ENCODE results near the gene BRD4. TPM values are rescaled to one million over a fixed set of nuclear protein-coding genes. Genes with fewer than 3 reads are reported as not detected.

Gene BRD4
- total and polyA plus RNA-seq, 2 of the 13 experiments (the other 11 are each of a cell fraction or from before 2014, with no cell fraction given), result 10.5 to 11.4 TPM

DNA sequence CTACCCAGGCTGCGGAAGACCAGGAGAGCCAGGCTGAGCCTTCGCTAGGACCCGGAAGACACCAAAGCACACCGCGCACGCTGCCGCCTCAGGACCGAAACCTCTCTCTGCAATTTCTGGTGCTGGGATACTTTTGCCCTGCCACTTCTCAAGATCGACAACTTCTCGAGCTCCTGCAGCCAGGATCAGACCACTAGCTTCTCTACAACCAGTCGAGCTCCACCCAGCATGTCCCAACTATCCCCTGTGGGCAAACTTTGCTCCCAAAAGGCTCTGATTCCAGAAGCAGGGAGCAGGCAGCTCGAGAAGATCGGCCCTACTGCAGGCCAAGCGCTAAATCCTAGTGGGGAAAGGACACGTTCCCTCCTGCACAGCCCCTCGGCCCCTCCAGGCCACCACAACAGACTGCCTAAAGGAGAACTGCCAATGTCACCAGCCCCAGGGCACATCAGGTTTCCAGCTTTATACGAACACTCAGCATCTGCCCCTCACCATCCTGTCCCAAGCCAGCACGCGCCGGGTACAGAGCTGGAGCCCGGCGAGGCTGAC, 46.3 kb upstream of the BRD4 start (continued):
- TF ChIP-seq, protein P1, sequence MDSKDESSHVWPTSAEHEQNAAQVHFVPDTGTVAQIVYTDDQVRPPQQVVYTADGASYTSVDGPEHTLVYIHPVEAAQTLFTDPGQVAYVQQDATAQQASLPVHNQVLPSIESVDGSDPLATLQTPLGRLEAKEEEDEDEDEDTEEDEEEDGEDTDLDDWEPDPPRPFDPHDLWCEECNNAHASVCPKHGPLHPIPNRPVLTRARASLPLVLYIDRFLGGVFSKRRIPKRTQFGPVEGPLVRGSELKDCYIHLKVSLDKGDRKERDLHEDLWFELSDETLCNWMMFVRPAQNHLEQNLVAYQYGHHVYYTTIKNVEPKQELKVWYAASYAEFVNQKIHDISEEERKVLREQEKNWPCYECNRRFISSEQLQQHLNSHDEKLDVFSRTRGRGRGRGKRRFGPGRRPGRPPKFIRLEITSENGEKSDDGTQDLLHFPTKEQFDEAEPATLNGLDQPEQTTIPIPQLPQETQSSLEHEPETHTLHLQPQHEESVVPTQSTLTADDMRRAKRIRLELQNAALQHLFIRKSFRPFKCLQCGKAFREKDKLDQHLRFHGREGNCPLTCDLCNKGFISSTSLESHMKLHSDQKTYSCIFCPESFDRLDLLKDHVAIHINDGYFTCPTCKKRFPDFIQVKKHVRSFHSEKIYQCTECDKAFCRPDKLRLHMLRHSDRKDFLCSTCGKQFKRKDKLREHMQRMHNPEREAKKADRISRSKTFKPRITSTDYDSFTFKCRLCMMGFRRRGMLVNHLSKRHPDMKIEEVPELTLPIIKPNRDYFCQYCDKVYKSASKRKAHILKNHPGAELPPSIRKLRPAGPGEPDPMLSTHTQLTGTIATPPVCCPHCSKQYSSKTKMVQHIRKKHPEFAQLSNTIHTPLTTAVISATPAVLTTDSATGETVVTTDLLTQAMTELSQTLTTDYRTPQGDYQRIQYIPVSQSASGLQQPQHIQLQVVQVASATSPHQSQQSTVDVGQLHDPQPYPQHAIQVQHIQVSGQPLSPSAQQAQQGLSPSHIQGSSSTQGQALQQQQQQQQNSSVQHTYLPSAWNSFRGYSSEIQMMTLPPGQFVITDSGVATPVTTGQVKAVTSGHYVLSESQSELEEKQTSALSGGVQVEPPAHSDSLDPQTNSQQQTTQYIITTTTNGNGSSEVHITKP (CRISPR knock-in tag; IDR thresholded peaks at IDR 0.05; ENCODE audit: low read depth), result no peak
- TF ChIP-seq, protein P2, sequence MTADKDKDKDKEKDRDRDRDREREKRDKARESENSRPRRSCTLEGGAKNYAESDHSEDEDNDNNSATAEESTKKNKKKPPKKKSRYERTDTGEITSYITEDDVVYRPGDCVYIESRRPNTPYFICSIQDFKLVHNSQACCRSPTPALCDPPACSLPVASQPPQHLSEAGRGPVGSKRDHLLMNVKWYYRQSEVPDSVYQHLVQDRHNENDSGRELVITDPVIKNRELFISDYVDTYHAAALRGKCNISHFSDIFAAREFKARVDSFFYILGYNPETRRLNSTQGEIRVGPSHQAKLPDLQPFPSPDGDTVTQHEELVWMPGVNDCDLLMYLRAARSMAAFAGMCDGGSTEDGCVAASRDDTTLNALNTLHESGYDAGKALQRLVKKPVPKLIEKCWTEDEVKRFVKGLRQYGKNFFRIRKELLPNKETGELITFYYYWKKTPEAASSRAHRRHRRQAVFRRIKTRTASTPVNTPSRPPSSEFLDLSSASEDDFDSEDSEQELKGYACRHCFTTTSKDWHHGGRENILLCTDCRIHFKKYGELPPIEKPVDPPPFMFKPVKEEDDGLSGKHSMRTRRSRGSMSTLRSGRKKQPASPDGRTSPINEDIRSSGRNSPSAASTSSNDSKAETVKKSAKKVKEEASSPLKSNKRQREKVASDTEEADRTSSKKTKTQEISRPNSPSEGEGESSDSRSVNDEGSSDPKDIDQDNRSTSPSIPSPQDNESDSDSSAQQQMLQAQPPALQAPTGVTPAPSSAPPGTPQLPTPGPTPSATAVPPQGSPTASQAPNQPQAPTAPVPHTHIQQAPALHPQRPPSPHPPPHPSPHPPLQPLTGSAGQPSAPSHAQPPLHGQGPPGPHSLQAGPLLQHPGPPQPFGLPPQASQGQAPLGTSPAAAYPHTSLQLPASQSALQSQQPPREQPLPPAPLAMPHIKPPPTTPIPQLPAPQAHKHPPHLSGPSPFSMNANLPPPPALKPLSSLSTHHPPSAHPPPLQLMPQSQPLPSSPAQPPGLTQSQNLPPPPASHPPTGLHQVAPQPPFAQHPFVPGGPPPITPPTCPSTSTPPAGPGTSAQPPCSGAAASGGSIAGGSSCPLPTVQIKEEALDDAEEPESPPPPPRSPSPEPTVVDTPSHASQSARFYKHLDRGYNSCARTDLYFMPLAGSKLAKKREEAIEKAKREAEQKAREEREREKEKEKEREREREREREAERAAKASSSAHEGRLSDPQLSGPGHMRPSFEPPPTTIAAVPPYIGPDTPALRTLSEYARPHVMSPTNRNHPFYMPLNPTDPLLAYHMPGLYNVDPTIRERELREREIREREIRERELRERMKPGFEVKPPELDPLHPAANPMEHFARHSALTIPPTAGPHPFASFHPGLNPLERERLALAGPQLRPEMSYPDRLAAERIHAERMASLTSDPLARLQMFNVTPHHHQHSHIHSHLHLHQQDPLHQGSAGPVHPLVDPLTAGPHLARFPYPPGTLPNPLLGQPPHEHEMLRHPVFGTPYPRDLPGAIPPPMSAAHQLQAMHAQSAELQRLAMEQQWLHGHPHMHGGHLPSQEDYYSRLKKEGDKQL (CRISPR knock-in tag; IDR thresholded peaks at IDR 0.05; ENCODE audit: low read depth), result no peak
- TF ChIP-seq, protein P3, sequence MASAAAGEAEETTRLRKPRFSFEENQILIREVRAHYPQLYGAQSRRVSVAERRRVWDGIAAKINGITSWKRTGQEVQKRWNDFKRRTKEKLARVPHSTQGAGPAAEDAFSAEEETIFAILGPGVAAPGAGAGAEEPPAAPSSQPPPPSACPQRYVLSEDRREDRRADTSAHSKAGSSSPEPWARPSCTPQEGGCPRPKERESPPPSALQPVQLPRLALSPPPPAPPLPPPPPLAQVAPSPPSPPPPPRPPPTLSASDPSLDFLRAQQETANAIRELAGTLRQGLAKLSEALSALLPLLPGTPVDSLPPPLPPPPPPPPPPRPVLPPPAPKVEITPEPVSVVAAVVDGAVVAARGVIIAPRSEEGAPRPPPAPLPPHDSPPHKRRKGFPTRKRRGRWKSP (CRISPR knock-in tag; IDR thresholded peaks at IDR 0.05), result 0 out of 2 replicates have a peak, but pooled peaks have one; percentile 25
- TF ChIP-seq NCOA2 (CRISPR knock-in tag; IDR thresholded peaks at IDR 0.05) (no peak), STAG1 (CRISPR knock-in tag; IDR thresholded peaks at IDR 0.05) (no peak), MYC (CRISPR knock-in tag; IDR thresholded peaks at IDR 0.05; ENCODE audit: borderline replicate concordance) (peak; percentile 36; the same call in 1 of the 2 replicates), PAX8 (CRISPR knock-in tag; IDR thresholded peaks at IDR 0.05; ENCODE audit: borderline replicate concordance) (no peak), ZNF12 (CRISPR knock-in tag; IDR thresholded peaks at IDR 0.05) (no peak), ZNF615 (CRISPR knock-in tag; IDR thresholded peaks at IDR 0.05; ENCODE audit: borderline replicate concordance) (no peak), REXO4 (CRISPR knock-in tag; IDR thresholded peaks at IDR 0.05; ENCODE audit: borderline replicate concordance) (no peak)
- TF ChIP-seq, protein P4, sequence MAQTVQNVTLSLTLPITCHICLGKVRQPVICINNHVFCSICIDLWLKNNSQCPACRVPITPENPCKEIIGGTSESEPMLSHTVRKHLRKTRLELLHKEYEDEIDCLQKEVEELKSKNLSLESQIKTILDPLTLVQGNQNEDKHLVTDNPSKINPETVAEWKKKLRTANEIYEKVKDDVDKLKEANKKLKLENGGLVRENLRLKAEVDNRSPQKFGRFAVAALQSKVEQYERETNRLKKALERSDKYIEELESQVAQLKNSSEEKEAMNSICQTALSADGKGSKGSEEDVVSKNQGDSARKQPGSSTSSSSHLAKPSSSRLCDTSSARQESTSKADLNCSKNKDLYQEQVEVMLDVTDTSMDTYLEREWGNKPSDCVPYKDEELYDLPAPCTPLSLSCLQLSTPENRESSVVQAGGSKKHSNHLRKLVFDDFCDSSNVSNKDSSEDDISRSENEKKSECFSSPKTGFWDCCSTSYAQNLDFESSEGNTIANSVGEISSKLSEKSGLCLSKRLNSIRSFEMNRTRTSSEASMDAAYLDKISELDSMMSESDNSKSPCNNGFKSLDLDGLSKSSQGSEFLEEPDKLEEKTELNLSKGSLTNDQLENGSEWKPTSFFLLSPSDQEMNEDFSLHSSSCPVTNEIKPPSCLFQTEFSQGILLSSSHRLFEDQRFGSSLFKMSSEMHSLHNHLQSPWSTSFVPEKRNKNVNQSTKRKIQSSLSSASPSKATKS (CRISPR knock-in tag; IDR thresholded peaks at IDR 0.05), result no peak
- TF ChIP-seq, protein P5, sequence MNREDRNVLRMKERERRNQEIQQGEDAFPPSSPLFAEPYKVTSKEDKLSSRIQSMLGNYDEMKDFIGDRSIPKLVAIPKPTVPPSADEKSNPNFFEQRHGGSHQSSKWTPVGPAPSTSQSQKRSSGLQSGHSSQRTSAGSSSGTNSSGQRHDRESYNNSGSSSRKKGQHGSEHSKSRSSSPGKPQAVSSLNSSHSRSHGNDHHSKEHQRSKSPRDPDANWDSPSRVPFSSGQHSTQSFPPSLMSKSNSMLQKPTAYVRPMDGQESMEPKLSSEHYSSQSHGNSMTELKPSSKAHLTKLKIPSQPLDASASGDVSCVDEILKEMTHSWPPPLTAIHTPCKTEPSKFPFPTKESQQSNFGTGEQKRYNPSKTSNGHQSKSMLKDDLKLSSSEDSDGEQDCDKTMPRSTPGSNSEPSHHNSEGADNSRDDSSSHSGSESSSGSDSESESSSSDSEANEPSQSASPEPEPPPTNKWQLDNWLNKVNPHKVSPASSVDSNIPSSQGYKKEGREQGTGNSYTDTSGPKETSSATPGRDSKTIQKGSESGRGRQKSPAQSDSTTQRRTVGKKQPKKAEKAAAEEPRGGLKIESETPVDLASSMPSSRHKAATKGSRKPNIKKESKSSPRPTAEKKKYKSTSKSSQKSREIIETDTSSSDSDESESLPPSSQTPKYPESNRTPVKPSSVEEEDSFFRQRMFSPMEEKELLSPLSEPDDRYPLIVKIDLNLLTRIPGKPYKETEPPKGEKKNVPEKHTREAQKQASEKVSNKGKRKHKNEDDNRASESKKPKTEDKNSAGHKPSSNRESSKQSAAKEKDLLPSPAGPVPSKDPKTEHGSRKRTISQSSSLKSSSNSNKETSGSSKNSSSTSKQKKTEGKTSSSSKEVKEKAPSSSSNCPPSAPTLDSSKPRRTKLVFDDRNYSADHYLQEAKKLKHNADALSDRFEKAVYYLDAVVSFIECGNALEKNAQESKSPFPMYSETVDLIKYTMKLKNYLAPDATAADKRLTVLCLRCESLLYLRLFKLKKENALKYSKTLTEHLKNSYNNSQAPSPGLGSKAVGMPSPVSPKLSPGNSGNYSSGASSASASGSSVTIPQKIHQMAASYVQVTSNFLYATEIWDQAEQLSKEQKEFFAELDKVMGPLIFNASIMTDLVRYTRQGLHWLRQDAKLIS (CRISPR knock-in tag; IDR thresholded peaks at IDR 0.05), result no peak
